Cardiac fibroblast (primary cell): ENCODE data around the gene FANK1.
"Not testable (repeated sequence)": the region's sequence is repeated elsewhere in the genome, so short reads cannot be mapped to it uniquely, and the experiment has no call there.

ENCODE experiments used
- DNase-seq, 2 donors: peaks; one replicate each; pipeline versions ENCODE4 v3.0.0 to v3.0.0-alpha.2; 2010; ENCODE audit warnings: low read depth in 2 of 2
- H3K4me3 ChIP-seq, 2 donors: replicated peaks in 1 of 2; 1 replicate in 1 of 2; 2 replicates in 1 of 2; pipeline ENCODE4 v1.5.1; 2011; ENCODE audit warnings: low read depth in 2 of 2, low read length in 2 of 2, mild to moderate bottlenecking in 2 of 2, moderate library complexity in 1 of 2
- CTCF ChIP-seq: IDR thresholded peaks from one replicate; pipeline ENCODE4 v1.5.1; 2011; ENCODE audit warnings: low read depth, mild to moderate bottlenecking, low read length, inconsistent platforms

Gene FANK1

GRCh38 chr10:125911145-125911544 is 14.8 kb downstream of the FANK1 start:
- DNase-seq = no peak
- no peak overlapping the region for H3K4me3 ChIP-seq
- TF ChIP-seq CTCF = no peak

- no peak for TF ChIP-seq CTCF
- no peak for DNase-seq
These were observed 15.6 kb downstream of the FANK1 start for GRCh38 chr10:125911990-125912389.

DNA sequence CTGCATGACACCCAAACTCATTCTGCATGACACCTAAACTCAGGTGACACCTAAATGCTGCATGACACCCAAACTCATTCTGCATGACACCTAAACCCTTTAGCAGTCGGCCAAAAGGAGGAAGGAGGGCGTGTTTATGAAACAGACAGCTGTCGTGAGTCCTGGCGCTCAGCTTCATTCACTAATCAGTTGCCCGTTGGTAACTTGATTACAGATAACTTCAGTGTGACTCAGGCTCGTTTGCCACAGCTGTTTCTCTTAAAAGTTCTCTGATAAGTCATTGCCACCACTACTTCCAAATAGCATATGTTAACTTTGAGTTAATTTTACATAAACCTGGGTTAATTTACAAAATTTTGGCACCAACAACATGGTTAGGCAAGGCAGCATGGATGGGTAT is 16.9 kb downstream of the FANK1 start:
- not testable (repeated sequence) for H3K4me3 ChIP-seq, DNase-seq

More at GRCh38 chr10:125911990-125912389, 15.6 kb downstream of the FANK1 start:
- H3K4me3 ChIP-seq = no peak overlapping the region

GRCh38 chr10:125916977-125917376 is 20.6 kb downstream of the FANK1 start:
- DNase-seq = no peak
- no peak overlapping the region for H3K4me3 ChIP-seq
- TF ChIP-seq CTCF = no peak

DNA sequence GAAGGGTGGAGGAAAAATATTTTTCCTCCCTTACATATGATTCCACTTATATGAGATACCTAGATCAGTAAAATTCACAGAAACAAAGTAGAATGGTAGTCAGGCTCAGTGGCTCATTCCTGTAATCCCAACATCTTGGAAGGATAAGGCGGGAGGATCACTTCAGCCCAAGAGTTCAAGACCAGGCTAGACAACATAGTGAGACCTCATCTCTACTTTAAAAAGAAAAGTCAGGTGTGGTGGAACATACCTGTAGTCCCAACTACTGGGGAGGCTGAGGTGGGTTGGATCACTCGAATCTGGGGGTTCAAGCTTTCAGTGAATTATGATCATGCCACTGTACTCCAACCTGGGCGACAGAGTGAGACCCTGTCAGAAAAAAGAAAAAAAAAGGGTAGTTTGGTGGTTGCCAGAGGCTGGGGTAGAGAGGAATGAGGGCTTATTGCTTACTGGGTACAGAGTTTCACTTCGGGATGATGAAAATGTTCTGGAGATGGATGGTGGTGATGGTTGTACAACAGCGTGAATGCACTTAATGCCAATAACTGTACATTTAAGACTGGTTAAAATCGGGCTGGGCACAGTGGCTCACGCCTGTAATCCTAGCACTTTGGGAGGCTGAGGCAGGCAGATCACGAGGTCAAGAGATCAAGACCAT is 21.5 kb downstream of the FANK1 start:
- H3K4me3 ChIP-seq, DNase-seq: not testable (repeated sequence)

DNA sequence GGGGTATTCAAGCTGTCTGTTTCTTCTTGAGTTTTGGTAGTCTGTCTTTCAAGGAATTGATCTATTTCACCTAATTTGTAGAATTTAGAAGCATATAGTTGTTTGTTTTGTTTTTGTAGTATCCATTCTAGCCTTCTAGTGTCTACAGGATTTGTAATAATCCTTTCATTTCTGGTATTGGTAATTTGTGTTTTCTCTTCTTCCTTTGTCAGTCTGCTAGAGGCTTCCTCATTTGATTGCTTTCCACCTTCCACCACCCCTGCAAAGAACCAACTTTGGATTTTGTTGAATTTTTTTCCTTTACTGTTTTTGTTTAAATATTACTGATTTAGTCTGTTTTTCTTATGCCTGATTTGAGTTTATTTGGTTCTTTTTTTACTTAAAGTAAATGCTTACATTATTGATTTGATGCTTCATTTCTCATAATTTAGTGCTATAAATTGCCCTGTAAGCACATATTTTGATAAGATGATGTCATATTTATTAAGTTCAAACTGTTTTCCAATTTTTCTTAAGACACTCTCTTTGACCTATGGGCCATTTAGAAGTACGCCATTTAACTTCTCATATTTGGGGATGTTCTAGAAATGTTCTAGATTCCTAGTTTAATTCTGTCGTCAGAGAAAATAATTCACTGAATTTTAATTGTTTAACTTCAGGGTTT is 25.4 kb downstream of the FANK1 start:
- DNase-seq, H3K4me3 ChIP-seq: not testable (repeated sequence)

- H3K4me3 ChIP-seq = no peak overlapping the region
- no peak for DNase-seq
- TF ChIP-seq CTCF = no peak
These were observed 29.0 kb downstream of the FANK1 start for GRCh38 chr10:125925262-125925834.

DNA sequence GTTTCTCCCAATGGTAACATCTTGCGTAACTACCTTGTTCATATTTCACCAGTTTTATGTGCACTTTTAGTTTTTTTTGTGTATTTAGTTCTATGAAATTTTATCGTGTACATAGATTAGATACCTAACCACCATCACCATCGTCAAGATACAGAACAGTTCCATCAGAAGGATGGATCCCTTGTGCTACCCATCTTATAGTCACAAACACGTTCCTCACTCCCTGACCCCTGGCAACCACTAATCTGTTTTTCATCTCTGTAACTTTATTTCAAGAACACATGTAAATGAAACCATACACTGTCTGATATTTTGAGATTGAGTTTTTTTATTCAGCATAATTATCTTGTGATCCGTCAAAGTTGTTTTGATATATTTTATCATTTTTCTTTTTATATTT is 29.9 kb downstream of the FANK1 start:
- no peak for TF ChIP-seq CTCF

GRCh38 chr10:125927265-125927664 is 30.9 kb downstream of the FANK1 start:
- not testable (repeated sequence) for H3K4me3 ChIP-seq, DNase-seq

More for the DNA sequence above, 29.9 kb downstream of the FANK1 start:
- no peak overlapping the region for H3K4me3 ChIP-seq
- no peak for DNase-seq
